ENCODE measurements around the gene ATP6V1C2. TPM values are rescaled to one million over a fixed set of nuclear protein-coding genes. Genes with fewer than 3 reads are reported as not detected.
A peak's percentile ranks its signal among the peaks of the same experiment; 100 is the strongest.

The ATP6V1C2 gene
- total RNA-seq, 1 donor from 2014 or later = 1.1 TPM

GRCh38 chr2:10788855-10789254 lies 67.4 kb downstream of the ATP6V1C2 start:
- TF ChIP-seq, protein P1, sequence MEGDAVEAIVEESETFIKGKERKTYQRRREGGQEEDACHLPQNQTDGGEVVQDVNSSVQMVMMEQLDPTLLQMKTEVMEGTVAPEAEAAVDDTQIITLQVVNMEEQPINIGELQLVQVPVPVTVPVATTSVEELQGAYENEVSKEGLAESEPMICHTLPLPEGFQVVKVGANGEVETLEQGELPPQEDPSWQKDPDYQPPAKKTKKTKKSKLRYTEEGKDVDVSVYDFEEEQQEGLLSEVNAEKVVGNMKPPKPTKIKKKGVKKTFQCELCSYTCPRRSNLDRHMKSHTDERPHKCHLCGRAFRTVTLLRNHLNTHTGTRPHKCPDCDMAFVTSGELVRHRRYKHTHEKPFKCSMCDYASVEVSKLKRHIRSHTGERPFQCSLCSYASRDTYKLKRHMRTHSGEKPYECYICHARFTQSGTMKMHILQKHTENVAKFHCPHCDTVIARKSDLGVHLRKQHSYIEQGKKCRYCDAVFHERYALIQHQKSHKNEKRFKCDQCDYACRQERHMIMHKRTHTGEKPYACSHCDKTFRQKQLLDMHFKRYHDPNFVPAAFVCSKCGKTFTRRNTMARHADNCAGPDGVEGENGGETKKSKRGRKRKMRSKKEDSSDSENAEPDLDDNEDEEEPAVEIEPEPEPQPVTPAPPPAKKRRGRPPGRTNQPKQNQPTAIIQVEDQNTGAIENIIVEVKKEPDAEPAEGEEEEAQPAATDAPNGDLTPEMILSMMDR (conservative IDR thresholded peaks at IDR 0.05) = no peak
- no peaks in the 10 kb centered on the region for H3K9me3 Mint-ChIP-seq
- H3K27ac Mint-ChIP-seq = no peak overlapping the region
- no peak for DNase-seq (ENCODE audit: extremely low spot score, unreplicated experiment)
- no peaks in the 10 kb centered on the region for H3K27me3 Mint-ChIP-seq
- no peak overlapping the region for H3K4me3 Mint-ChIP-seq
- H3K4me1 Mint-ChIP-seq (ENCODE audit: unreplicated experiment) = peaks cover 5% of the 10 kb centered on the region
- H3K36me3 Mint-ChIP-seq = peaks cover 61% of the 10 kb centered on the region

GRCh38 chr2:10790228-10790973 lies 69.0 kb downstream of the ATP6V1C2 start:
- Mint-ChIP-seq H3K9me3 (no peaks in the 10 kb centered on the region), H3K36me3 (peaks cover 58% of the 10 kb centered on the region), H3K27ac (no peak overlapping the region), H3K27me3 (no peaks in the 10 kb centered on the region), H3K4me1 (ENCODE audit: unreplicated experiment) (peaks cover 5% of the 10 kb centered on the region), H3K4me3 (no peak overlapping the region)
- no peak for DNase-seq (ENCODE audit: extremely low spot score, unreplicated experiment)
- TF ChIP-seq, protein P1 (conservative IDR thresholded peaks at IDR 0.05) = no peak

- H3K4me1 Mint-ChIP-seq (ENCODE audit: unreplicated experiment) = peaks cover 5% of the 10 kb centered on the region
- H3K4me3 Mint-ChIP-seq = no peak overlapping the region
- DNase-seq (ENCODE audit: extremely low spot score, unreplicated experiment) = no peak
- H3K27me3 Mint-ChIP-seq = no peaks in the 10 kb centered on the region
- no peaks in the 10 kb centered on the region for H3K9me3 Mint-ChIP-seq
- peaks cover 56% of the 10 kb centered on the region for H3K36me3 Mint-ChIP-seq
- TF ChIP-seq, protein P1 (conservative IDR thresholded peaks at IDR 0.05) = no peak
- no peak overlapping the region for H3K27ac Mint-ChIP-seq
Observed at GRCh38 chr2:10792001-10792634, 70.7 kb downstream of the ATP6V1C2 start.

GRCh38 chr2:10792660-10793400 lies 71.4 kb downstream of the ATP6V1C2 start:
- no peak for DNase-seq (ENCODE audit: extremely low spot score, unreplicated experiment)
- Mint-ChIP-seq H3K4me3 (no peak overlapping the region), H3K4me1 (ENCODE audit: unreplicated experiment) (peaks cover 5% of the 10 kb centered on the region), H3K36me3 (peaks cover 55% of the 10 kb centered on the region), H3K9me3 (no peaks in the 10 kb centered on the region), H3K27ac (no peak overlapping the region), H3K27me3 (no peaks in the 10 kb centered on the region)
- TF ChIP-seq, protein P1 (conservative IDR thresholded peaks at IDR 0.05) = peak; percentile 20

DNA sequence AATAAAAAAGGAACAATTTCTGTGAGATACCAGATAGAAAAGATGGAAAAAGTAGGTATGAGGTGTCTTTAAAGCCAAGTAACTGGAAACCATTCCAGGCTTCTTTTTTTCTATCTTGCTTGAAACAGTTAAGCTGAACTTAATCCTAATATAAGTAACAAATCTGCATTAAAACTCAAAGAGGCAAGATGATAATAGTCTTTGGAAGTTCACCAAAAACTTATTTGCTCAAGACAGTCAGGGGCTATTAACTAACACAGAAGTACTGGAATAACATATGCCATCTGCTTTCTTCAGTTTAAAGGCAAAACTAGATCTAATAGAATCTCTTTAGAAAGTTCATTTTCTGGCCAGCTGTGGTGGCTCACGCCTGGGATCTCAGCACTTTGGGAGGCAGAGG lies 72.4 kb downstream of the ATP6V1C2 start:
- H3K36me3 Mint-ChIP-seq = peaks cover 56% of the 10 kb centered on the region

More for the DNA sequence above, 72.4 kb downstream of the ATP6V1C2 start:
- Mint-ChIP-seq H3K9me3 (no peaks in the 10 kb centered on the region), H3K4me1 (ENCODE audit: unreplicated experiment) (peaks cover 5% of the 10 kb centered on the region), H3K4me3 (no peak overlapping the region), H3K27me3 (no peaks in the 10 kb centered on the region), H3K27ac (no peak overlapping the region)
- TF ChIP-seq, protein P1 (conservative IDR thresholded peaks at IDR 0.05) = no peak
- DNase-seq (ENCODE audit: extremely low spot score, unreplicated experiment) = no peak

Measured in type B pancreatic cell (in vitro differentiated cells).